Measurements from ENCODE around the gene CHCHD5.
"Not testable (repeated sequence)": the region's sequence is repeated elsewhere in the genome, so short reads cannot be mapped to it uniquely, and the experiment has no call there.

CHCHD5 gene

GRCh38 chr2:112584134-112584890 is at the start of gene CHCHD5:
TSS of gene CHCHD5 (plus strand) at chr2:112584609. CDS start at chr2:112584648, 39 bp downstream.
- DNase-seq (ENCODE audit: low read depth in 2 of 2, low spot score in 1 of 2): peak; percentile 78 to 83

- DNase-seq (ENCODE audit: low read depth in 2 of 2, low spot score in 1 of 2): no peak
These were observed 49.6 kb upstream of the CHCHD5 start for GRCh38 chr2:112534826-112535225.

- DNase-seq (ENCODE audit: low read depth in 2 of 2, low spot score in 1 of 2): not testable (repeated sequence)
These were observed 47.7 kb upstream of the CHCHD5 start for GRCh38 chr2:112536665-112537064.

- no peak for DNase-seq (ENCODE audit: low read depth in 2 of 2, low spot score in 1 of 2)
These were observed 45.1 kb upstream of the CHCHD5 start for GRCh38 chr2:112539306-112539705.

- DNase-seq (ENCODE audit: low read depth in 2 of 2, low spot score in 1 of 2): no peak
These were observed 43.5 kb upstream of the CHCHD5 start for GRCh38 chr2:112540906-112541305.

GRCh38 chr2:112541315-112542122 is 42.9 kb upstream of the CHCHD5 start:
- peak; percentile 33 to 42 for DNase-seq (ENCODE audit: low read depth in 2 of 2, low spot score in 1 of 2)

- DNase-seq (ENCODE audit: low read depth in 2 of 2, low spot score in 1 of 2): peak; percentile 54 to 57
These were observed 42.1 kb upstream of the CHCHD5 start, which contains the start of gene POLR1B for GRCh38 chr2:112542123-112542983. TSS of gene POLR1B (plus strand) at chr2:112542465. CDS start at chr2:112542495, 30 bp downstream.

- DNase-seq (ENCODE audit: low read depth in 2 of 2, low spot score in 1 of 2): no peak
These were observed 41.3 kb upstream of the CHCHD5 start for GRCh38 chr2:112542984-112543661.

- DNase-seq (ENCODE audit: low read depth in 2 of 2, low spot score in 1 of 2): no peak
These were observed 37.1 kb upstream of the CHCHD5 start for GRCh38 chr2:112547333-112547732.

- no peak for DNase-seq (ENCODE audit: low read depth in 2 of 2, low spot score in 1 of 2)
These were observed 35.4 kb upstream of the CHCHD5 start for GRCh38 chr2:112548980-112549379.

GRCh38 chr2:112566104-112566503 is 18.3 kb upstream of the CHCHD5 start:
- no peak for DNase-seq (ENCODE audit: low read depth in 2 of 2, low spot score in 1 of 2)

- not testable (repeated sequence) for DNase-seq (ENCODE audit: low read depth in 2 of 2, low spot score in 1 of 2)
These were observed 17.9 kb upstream of the CHCHD5 start for GRCh38 chr2:112566508-112566907.

GRCh38 chr2:112572005-112572404 is 12.4 kb upstream of the CHCHD5 start:
- no peak for DNase-seq (ENCODE audit: low read depth in 2 of 2, low spot score in 1 of 2)

- DNase-seq (ENCODE audit: low read depth in 2 of 2, low spot score in 1 of 2): no peak
These were observed 6.7 kb upstream of the CHCHD5 start for GRCh38 chr2:112577756-112578155.

- no peak for DNase-seq (ENCODE audit: low read depth in 2 of 2, low spot score in 1 of 2)
These were observed 5.2 kb upstream of the CHCHD5 start for GRCh38 chr2:112579241-112579640.

- DNase-seq (ENCODE audit: low read depth in 2 of 2, low spot score in 1 of 2): no peak
These were observed 4.3 kb upstream of the CHCHD5 start for GRCh38 chr2:112580084-112580483.

- DNase-seq (ENCODE audit: low read depth in 2 of 2, low spot score in 1 of 2): no peak
These were observed 2.1 kb upstream of the CHCHD5 start for GRCh38 chr2:112582314-112582746.

GRCh38 chr2:112583497-112584133 is 794 bp upstream of the CHCHD5 start:
- DNase-seq (ENCODE audit: low read depth in 2 of 2, low spot score in 1 of 2): no peak

- DNase-seq (ENCODE audit: low read depth in 2 of 2, low spot score in 1 of 2): no peak
These were observed 462 bp downstream of the CHCHD5 start for GRCh38 chr2:112584891-112585250.

- DNase-seq (ENCODE audit: low read depth in 2 of 2, low spot score in 1 of 2): no peak
These were observed 991 bp downstream of the CHCHD5 start for GRCh38 chr2:112585400-112585799.

Data from stimulated activated CD8-positive, alpha-beta memory T cell treated with anti-CD3 and anti-CD28 coated beads, Interleukin-4, amount 100 ng/mL, for 4 hours (primary cell).